Muscle layer of colon (tissue), 2 donors: Measurements from ENCODE around the gene PTPN22.

ENCODE experiments used
- H3K27ac ChIP-seq: one replicate; pipeline ENCODE4 v1.7.0; 2013; ENCODE audit warnings: low read depth, mild to moderate bottlenecking, low read length, moderate library complexity
- H3K27me3 ChIP-seq, 2 donors: one replicate each; pipeline ENCODE4 v1.7.0; 2013; ENCODE audit warnings: low read length in 2 of 2, mild to moderate bottlenecking in 2 of 2; ENCODE audit not compliant: insufficient read depth in 2 of 2, control insufficient read depth in 1 of 2
- H3K36me3 ChIP-seq: one replicate; pipeline ENCODE4 v1.7.0; 2013; ENCODE audit warnings: mild to moderate bottlenecking, low read length; ENCODE audit not compliant: insufficient read depth
- H3K4me1 ChIP-seq: one replicate; pipeline ENCODE4 v1.7.0; 2013; ENCODE audit warnings: mild to moderate bottlenecking, low read length; ENCODE audit not compliant: insufficient read depth
- H3K4me3 ChIP-seq, 2 donors: one replicate each; pipeline ENCODE4 v1.7.0; 2013; ENCODE audit warnings: low read length in 2 of 2, low read depth in 1 of 2, mild to moderate bottlenecking in 1 of 2, moderate library complexity in 1 of 2
- H3K9ac ChIP-seq: one replicate; pipeline ENCODE4 v1.7.0; 2013; ENCODE audit warnings: low read length
- H3K9me3 ChIP-seq: one replicate; pipeline ENCODE4 v1.7.0; 2013; ENCODE audit warnings: mild to moderate bottlenecking, low read length
- donor health status: abdominal sarcoma.
- donor health status: Adenocarcinoma of cecum.

PTPN22 gene

DNA sequence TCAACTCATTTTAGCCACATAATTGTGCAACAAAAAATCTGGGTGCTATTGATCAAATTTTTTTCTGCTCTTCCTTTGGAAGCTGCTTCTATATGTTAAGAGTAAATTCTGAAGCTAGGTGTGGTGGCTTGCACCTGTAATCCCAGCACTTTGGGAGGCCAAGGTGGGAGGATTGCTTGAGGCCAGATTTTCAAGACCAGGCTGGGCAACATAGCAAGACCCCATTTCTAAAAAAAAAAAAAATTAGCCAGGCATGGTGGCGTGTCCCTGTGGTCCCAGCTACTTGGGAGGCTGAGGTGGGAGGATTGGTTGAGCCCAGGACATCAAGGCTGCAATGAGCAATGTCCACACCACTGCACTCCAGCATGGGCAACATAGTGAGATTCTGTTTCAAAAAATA is 35.0 kb downstream of the PTPN22 start:
- Histone ChIP-seq H3K9me3 (no peaks in the 10 kb centered on the region), H3K9ac (no peak overlapping the region), H3K4me1 (no peaks in the 10 kb centered on the region), H3K4me3 (no peak overlapping the region), H3K27me3 (no peaks in the 10 kb centered on the region), H3K36me3 (no peaks in the 10 kb centered on the region), H3K27ac (no peak overlapping the region)

GRCh38 chr1:113835686-113836290 is 35.7 kb downstream of the PTPN22 start:
- H3K4me3 ChIP-seq = no peak overlapping the region
- no peaks in the 10 kb centered on the region for H3K4me1 ChIP-seq
- no peaks in the 10 kb centered on the region for H3K36me3 ChIP-seq
- H3K9me3 ChIP-seq = no peaks in the 10 kb centered on the region
- no peak overlapping the region for H3K27ac ChIP-seq
- H3K27me3 ChIP-seq = no peaks in the 10 kb centered on the region
- no peak overlapping the region for H3K9ac ChIP-seq

GRCh38 chr1:113834716-113835115 is 36.8 kb downstream of the PTPN22 start:
- Histone ChIP-seq H3K9ac (no peak overlapping the region), H3K9me3 (no peaks in the 10 kb centered on the region), H3K4me3 (no peak overlapping the region), H3K27ac (no peak overlapping the region), H3K4me1 (no peaks in the 10 kb centered on the region), H3K27me3 (no peaks in the 10 kb centered on the region), H3K36me3 (no peaks in the 10 kb centered on the region)

GRCh38 chr1:113830039-113830438 is 41.5 kb downstream of the PTPN22 start:
- Histone ChIP-seq H3K27me3 (no peaks in the 10 kb centered on the region), H3K9me3 (no peaks in the 10 kb centered on the region), H3K9ac (no peak overlapping the region), H3K27ac (no peak overlapping the region), H3K4me1 (no peaks in the 10 kb centered on the region), H3K36me3 (no peaks in the 10 kb centered on the region), H3K4me3 (no peak overlapping the region)

DNA sequence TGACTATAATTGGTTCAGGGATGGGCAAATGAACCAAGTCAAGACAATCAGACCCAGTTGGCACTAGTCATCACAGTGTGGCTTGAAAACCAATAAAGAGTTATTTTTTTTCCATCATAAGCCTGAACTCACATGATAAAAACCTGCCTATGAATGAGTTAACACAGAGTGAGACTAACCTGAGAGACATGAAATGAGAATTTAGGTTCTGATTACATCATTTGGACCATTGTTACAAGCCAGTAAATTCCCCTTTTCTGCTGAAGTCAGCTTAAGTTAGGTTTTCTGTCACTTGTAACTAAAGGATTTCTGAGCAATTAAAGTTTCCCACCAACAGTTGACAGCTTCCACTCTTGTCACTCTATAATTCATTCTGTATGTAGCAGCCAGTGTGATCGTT is 49.6 kb downstream of the PTPN22 start:
- H3K27me3 ChIP-seq = no peaks in the 10 kb centered on the region
- H3K27ac ChIP-seq = no peak overlapping the region

DNA sequence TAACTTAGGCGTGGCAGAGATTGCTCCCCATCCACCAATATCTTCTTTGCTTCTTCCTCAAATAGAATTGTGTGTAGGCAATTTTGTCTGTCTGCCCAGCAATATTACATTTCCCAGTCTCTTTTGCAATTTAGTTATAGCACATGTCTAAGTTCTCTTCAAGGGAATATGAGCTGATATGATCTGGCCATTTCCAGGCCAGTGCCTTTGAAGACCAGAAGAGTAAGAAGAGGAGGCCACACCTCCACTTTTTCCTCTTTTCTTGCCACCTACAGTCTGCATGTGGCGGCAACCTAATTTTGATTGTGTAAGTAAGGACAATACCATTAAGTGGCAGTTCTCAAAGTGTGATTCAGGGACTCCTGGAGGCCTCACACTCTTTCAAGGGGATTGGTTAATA is 52.9 kb downstream of the PTPN22 start:
- no peaks in the 10 kb centered on the region for H3K27me3 ChIP-seq
- H3K9ac ChIP-seq = no peak overlapping the region
- no peaks in the 10 kb centered on the region for H3K36me3 ChIP-seq
- H3K9me3 ChIP-seq = no peaks in the 10 kb centered on the region
- H3K4me1 ChIP-seq = no peaks in the 10 kb centered on the region
- no peak overlapping the region for H3K27ac ChIP-seq
- no peak overlapping the region for H3K4me3 ChIP-seq

More for the DNA sequence above, 49.6 kb downstream of the PTPN22 start:
- H3K9me3 ChIP-seq = no peaks in the 10 kb centered on the region
- H3K9ac ChIP-seq = no peak overlapping the region
- H3K36me3 ChIP-seq = no peaks in the 10 kb centered on the region
- H3K4me1 ChIP-seq = no peaks in the 10 kb centered on the region
- H3K4me3 ChIP-seq = no peak overlapping the region

DNA sequence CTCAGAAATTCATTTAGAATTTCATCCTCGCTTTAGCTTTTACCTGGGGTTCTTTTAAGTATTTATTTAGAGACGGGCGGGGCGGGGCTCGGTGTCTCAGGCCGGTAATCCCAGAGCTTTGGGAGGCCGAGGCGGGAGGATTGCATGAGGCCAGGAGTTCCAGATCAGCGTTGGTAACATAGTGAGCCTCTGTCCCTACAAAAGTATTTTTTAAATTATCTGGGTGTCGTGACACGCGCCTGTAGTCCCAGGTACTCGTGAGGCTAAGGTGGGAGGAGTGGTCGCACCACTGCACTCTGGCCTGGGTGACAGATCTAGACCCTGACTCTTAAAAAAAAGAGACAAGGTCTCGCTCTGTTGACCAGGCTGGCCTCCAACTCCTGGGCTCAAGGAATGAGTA is 58.3 kb downstream of the PTPN22 start:
- H3K9ac ChIP-seq = no peak overlapping the region
- no peaks in the 10 kb centered on the region for H3K9me3 ChIP-seq
- H3K27ac ChIP-seq = no peak overlapping the region
- H3K27me3 ChIP-seq = no peaks in the 10 kb centered on the region
- no peaks in the 10 kb centered on the region for H3K36me3 ChIP-seq
- H3K4me1 ChIP-seq = peaks cover 20% of the 10 kb centered on the region
- H3K4me3 ChIP-seq = no peak overlapping the region

GRCh38 chr1:113812661-113813135 is 58.8 kb downstream of the PTPN22 start:
- peaks cover 25% of the 10 kb centered on the region for H3K4me1 ChIP-seq
- no peaks in the 10 kb centered on the region for H3K9me3 ChIP-seq
- peak overlapping the region; percentile 45 to 60 for H3K4me3 ChIP-seq
- H3K27ac ChIP-seq = peak overlapping the region; percentile 86
- H3K27me3 ChIP-seq = no peaks in the 10 kb centered on the region
- peak overlapping the region; percentile 97 for H3K9ac ChIP-seq
- H3K36me3 ChIP-seq = no peaks in the 10 kb centered on the region

- no peaks in the 10 kb centered on the region for H3K27me3 ChIP-seq
- peak within 1 kb of the TSS; percentile 97 for H3K27ac ChIP-seq
- H3K4me3 ChIP-seq = peak within 1 kb of the TSS; percentile 91 to 93
- no peaks in the 10 kb centered on the region for H3K36me3 ChIP-seq
- peaks cover 25% of the 10 kb centered on the region for H3K4me1 ChIP-seq
- H3K9me3 ChIP-seq = no peaks in the 10 kb centered on the region
- peak within 1 kb of the TSS; percentile 97 for H3K9ac ChIP-seq
Measured at GRCh38 chr1:113811888-113812660, 59.4 kb downstream of the PTPN22 start, which contains the start of gene RSBN1. Gene RSBN1 (minus strand): TSS chr1:113812476. CDS start chr1:113812412, 64 bp downstream.

- Histone ChIP-seq H3K9me3 (no peaks in the 10 kb centered on the region), H3K4me1 (peaks cover 25% of the 10 kb centered on the region), H3K36me3 (no peaks in the 10 kb centered on the region), H3K27ac (peak overlapping the region; percentile 97), H3K9ac (peak overlapping the region; percentile 97), H3K27me3 (no peaks in the 10 kb centered on the region), H3K4me3 (peak overlapping the region; percentile 91 to 93)
Measured at GRCh38 chr1:113811156-113811887, 60.2 kb downstream of the PTPN22 start.
